CD4-positive, alpha-beta memory T cell (primary cell): ENCODE measurements around the gene HEPHL1. TPM values are rescaled to one million over a fixed set of nuclear protein-coding genes. Genes with fewer than 3 reads are reported as not detected.

Source experiments
- CTCF ChIA-PET: fragments of 350-600 bp; sonication (Branson Sonifier 250); formaldehyde crosslinking; loops from one replicate; lab custom pipeline; 2021; ENCODE audit warnings: inconsistent platforms; ENCODE audit not compliant: partially characterized antibody; lab: Charles Lee
- POLR2A ChIA-PET: fragments of 350-600 bp; sonication (Branson Sonifier 250); formaldehyde crosslinking; loops from one replicate; lab custom pipeline; 2021; ENCODE audit not compliant: partially characterized antibody; lab: Charles Lee
- DNase-seq, 5 donors: peaks; one replicate each; pipeline versions ENCODE4 v3.0.0 to v3.0.0-alpha.2; 2020 to 2022; ENCODE audit warnings: mixed read lengths in 1 of 5
- H3K27ac ChIP-seq: one replicate; pipeline ENCODE4 v1.7.0; 2013; ENCODE audit warnings: low read depth, low read length
- H3K27me3 ChIP-seq: 2 replicates; pipeline ENCODE4 v1.7.0; 2013; ENCODE audit warnings: mild to moderate bottlenecking, low read length, moderate library complexity; ENCODE audit not compliant: insufficient read depth
- H3K36me3 ChIP-seq: 2 replicates; pipeline ENCODE4 v1.7.0; 2013; ENCODE audit warnings: mild to moderate bottlenecking, low read length, moderate library complexity; ENCODE audit not compliant: insufficient read depth
- H3K4me1 ChIP-seq: 2 replicates; pipeline ENCODE4 v1.7.0; 2013; ENCODE audit warnings: mild to moderate bottlenecking, low read length, moderate library complexity; ENCODE audit not compliant: insufficient read depth
- H3K4me3 ChIP-seq, 2 donors: one replicate each; pipeline ENCODE4 v1.7.0; 2013; ENCODE audit warnings: low read length in 2 of 2, mild to moderate bottlenecking in 1 of 2
- H3K9me3 ChIP-seq, 2 donors: one replicate each; pipeline ENCODE4 v1.7.0; 2013; ENCODE audit warnings: low read length in 2 of 2, control low read depth in 1 of 2; ENCODE audit not compliant: control insufficient read depth in 1 of 2
- H3K27ac Mint-ChIP-seq, 7 donors: one replicate each; pipeline ENCODE4 v1.8.0; 2020 to 2021; ENCODE audit warnings: mixed read lengths in 7 of 7, mild to moderate bottlenecking in 6 of 7, inconsistent platforms in 3 of 7, moderate library complexity in 3 of 7
- H3K27me3 Mint-ChIP-seq, 2 donors: one replicate each; pipeline ENCODE4 v1.8.0; 2020 to 2021; ENCODE audit warnings: mixed read lengths in 2 of 2
- H3K36me3 Mint-ChIP-seq, 2 donors: one replicate each; pipeline ENCODE4 v1.8.0; 2020 to 2021; ENCODE audit warnings: mixed read lengths in 2 of 2, inconsistent platforms in 1 of 2, mild to moderate bottlenecking in 1 of 2
- H3K4me1 Mint-ChIP-seq, 4 donors: one replicate each; pipeline ENCODE4 v1.8.0; 2020 to 2021; ENCODE audit warnings: mixed read lengths in 4 of 4, mild to moderate bottlenecking in 1 of 4
- H3K4me3 Mint-ChIP-seq, 8 donors: one replicate each; pipeline ENCODE4 v1.8.0; 2020 to 2021; ENCODE audit warnings: mixed read lengths in 8 of 8, mild to moderate bottlenecking in 7 of 8, moderate library complexity in 6 of 8, inconsistent platforms in 3 of 8
- H3K9me3 Mint-ChIP-seq, 8 donors: one replicate each; pipeline ENCODE4 v1.8.0; 2020 to 2021; ENCODE audit warnings: mixed read lengths in 8 of 8, mild to moderate bottlenecking in 5 of 8, inconsistent platforms in 3 of 8, moderate library complexity in 1 of 8
- intact Hi-C: fragments of 100-400 bp; cut with micrococcal nuclease; formaldehyde crosslinking; loops from one replicate; pipeline ENCODE4 v1.15.1; 2023
- polyA plus RNA-seq, 2 donors: library from polyadenylated mRNA; unstranded; fragments of 300-500 nt; fragmentation: Illumina TruSeq; gene quantifications; one replicate each; pipeline ENCODE4 v1.2.3, GENCODE V29; 2021
- total RNA-seq, 2 experiments: library from RNA; stranded (reverse); gene quantifications; one replicate each; pipeline ENCODE4 v1.2.3, GENCODE V29; 2021

HEPHL1 gene
- total and polyA plus RNA-seq, 4 experiments from 2014 or later = not detected

DNA sequence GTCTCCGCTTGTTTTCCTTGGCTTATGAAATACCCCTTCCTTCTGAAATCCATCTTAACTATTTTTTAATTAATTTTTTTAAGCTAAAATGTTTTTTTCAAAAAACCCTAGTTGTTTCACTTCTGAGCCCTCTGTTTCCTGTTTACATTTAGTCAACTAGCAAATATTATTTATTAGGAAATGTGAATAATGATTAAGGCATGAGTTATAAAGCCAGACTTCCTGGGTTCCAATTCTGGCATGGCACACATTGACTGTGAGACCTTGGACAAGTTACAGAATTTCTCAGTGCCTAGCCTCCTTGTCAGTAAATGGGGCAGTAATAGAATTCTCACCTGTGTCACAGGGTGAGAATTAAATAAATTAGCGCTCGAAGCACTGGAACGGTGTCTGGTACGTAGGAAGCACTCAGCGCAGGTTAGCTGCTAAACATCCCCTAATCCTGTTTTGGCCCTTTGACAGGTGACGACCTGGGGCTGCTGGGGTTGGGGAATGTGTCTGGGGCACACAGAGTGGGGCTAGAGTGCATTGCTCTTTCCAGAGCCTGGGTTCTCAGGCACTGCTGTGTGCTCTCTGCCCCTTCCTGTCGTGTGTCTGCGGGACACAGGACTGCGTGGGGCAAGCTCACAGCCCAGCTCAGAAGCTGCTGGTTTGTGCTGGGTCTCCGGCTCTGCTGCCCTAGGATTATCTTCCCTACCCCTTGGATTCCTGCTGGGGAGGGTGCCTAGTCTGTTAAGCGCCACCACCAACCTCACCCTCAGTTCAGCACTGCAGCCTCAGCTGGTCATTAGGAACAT lies 120.6 kb downstream of the HEPHL1 start:
- POLR2A ChIA-PET = interaction anchor here (1.1 kb wide), 1 partner anchor 12 kb away, joined by 5 read pairs; no protein-coding TSS in a partner anchor
- DNase-seq = no peak
- H3K4me3 Mint-ChIP-seq = no peak overlapping the region
- peak overlapping the region in 2 of 7 donors; percentile 3 to 51 for H3K27ac Mint-ChIP-seq
- CTCF ChIA-PET = no interaction called here
- H3K4me3 ChIP-seq = no peak overlapping the region
- H3K36me3 ChIP-seq = no peaks in the 10 kb centered on the region
- H3K4me1 Mint-ChIP-seq = peaks cover 50 to 70% (median 53%) of the 10 kb centered on the region in 4 donors
- peaks cover 0 to 1% of the 10 kb centered on the region in 2 donors for H3K36me3 Mint-ChIP-seq
- peaks cover 13% of the 10 kb centered on the region for H3K4me1 ChIP-seq
- H3K27me3 ChIP-seq = no peaks in the 10 kb centered on the region
- intact Hi-C loops = no loop called here
- no peaks in the 10 kb centered on the region for H3K27me3 Mint-ChIP-seq
- peaks cover 0 to 1% (median 0%) of the 10 kb centered on the region in 8 donors for H3K9me3 Mint-ChIP-seq
- H3K27ac ChIP-seq = no peak overlapping the region
- no peaks in the 10 kb centered on the region for H3K9me3 ChIP-seq

GRCh38 chr11:94142308-94143281 lies 121.4 kb downstream of the HEPHL1 start:
- ChIA-PET CTCF (no interaction called here), POLR2A (interaction anchor here (1.1 kb wide), 1 partner anchor 13 kb away, joined by 5 read pairs; no protein-coding TSS in a partner anchor)
- H3K9me3 Mint-ChIP-seq = no peaks in the 10 kb centered on the region
- H3K27ac Mint-ChIP-seq = peak overlapping the region in 3 of 7 donors; percentile 3 to 51 (median 43)
- Histone ChIP-seq H3K4me3 (no peak overlapping the region), H3K36me3 (no peaks in the 10 kb centered on the region), H3K27me3 (no peaks in the 10 kb centered on the region), H3K27ac (no peak overlapping the region), H3K9me3 (no peaks in the 10 kb centered on the region), H3K4me1 (peaks cover 20% of the 10 kb centered on the region)
- DNase-seq = no peak
- H3K36me3 Mint-ChIP-seq = no peaks in the 10 kb centered on the region
- no peak overlapping the region for H3K4me3 Mint-ChIP-seq
- intact Hi-C loops = no loop called here
- H3K27me3 Mint-ChIP-seq = no peaks in the 10 kb centered on the region
- H3K4me1 Mint-ChIP-seq = peaks cover 54 to 75% (median 57%) of the 10 kb centered on the region in 4 donors

GRCh38 chr11:94144216-94144615 lies 123.1 kb downstream of the HEPHL1 start:
- H3K27me3 Mint-ChIP-seq = no peaks in the 10 kb centered on the region
- POLR2A ChIA-PET = interaction anchor here (1.1 kb wide), 1 partner anchor 16 kb away, joined by 4 read pairs; the partner anchor contains the start of gene PANX1

DNA sequence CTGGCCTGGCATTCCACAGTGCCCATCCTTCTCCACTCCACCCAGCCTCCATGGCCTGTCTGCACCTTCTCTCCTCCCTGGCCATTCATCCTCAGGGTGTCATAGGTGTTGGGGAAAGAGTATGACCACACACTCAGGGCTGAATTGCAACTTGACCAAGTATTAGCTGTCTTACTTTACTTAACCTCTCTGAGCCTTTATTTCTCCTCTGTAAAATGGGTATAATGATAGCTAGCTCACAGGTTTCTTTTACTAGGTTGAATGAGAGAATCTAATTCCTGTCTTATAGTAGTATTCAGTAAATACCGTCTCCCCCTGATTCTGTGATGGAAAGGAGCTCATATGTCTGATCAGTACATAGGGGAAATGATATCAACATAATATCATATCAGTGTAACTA lies 123.5 kb downstream of the HEPHL1 start:
- no peak overlapping the region for H3K4me3 ChIP-seq
- peaks cover 61 to 87% (median 70%) of the 10 kb centered on the region in 4 donors for H3K4me1 Mint-ChIP-seq

More at GRCh38 chr11:94144216-94144615, 123.1 kb downstream of the HEPHL1 start:
- Mint-ChIP-seq H3K4me3 (no peak overlapping the region), H3K4me1 (peaks cover 57 to 85% (median 68%) of the 10 kb centered on the region in 4 donors), H3K27ac (peak overlapping the region in 2 of 7 donors; percentile 33 to 38), H3K36me3 (no peaks in the 10 kb centered on the region), H3K9me3 (no peaks in the 10 kb centered on the region)
- no peak for DNase-seq
- intact Hi-C loops = no loop called here
- CTCF ChIA-PET = no interaction called here
- Histone ChIP-seq H3K4me1 (peaks cover 29% of the 10 kb centered on the region), H3K27ac (no peak overlapping the region), H3K36me3 (no peaks in the 10 kb centered on the region), H3K9me3 (no peaks in the 10 kb centered on the region), H3K27me3 (no peaks in the 10 kb centered on the region), H3K4me3 (no peak overlapping the region)

GRCh38 chr11:94145431-94145830 lies 124.3 kb downstream of the HEPHL1 start:
- no peaks in the 10 kb centered on the region for H3K27me3 Mint-ChIP-seq
- Histone ChIP-seq H3K36me3 (no peaks in the 10 kb centered on the region), H3K27ac (no peak overlapping the region), H3K27me3 (no peaks in the 10 kb centered on the region), H3K9me3 (no peaks in the 10 kb centered on the region), H3K4me1 (peaks cover 33% of the 10 kb centered on the region), H3K4me3 (no peak overlapping the region)
- POLR2A ChIA-PET = no interaction called here
- no peak for DNase-seq
- intact Hi-C loops = no loop called here
- H3K9me3 Mint-ChIP-seq = no peaks in the 10 kb centered on the region
- H3K27ac Mint-ChIP-seq = peak overlapping the region in 1 of 7 donors; percentile 39
- CTCF ChIA-PET = no interaction called here
- peaks cover 59 to 86% (median 69%) of the 10 kb centered on the region in 4 donors for H3K4me1 Mint-ChIP-seq
- no peak overlapping the region for H3K4me3 Mint-ChIP-seq
- H3K36me3 Mint-ChIP-seq = no peaks in the 10 kb centered on the region

More for the DNA sequence above, 123.5 kb downstream of the HEPHL1 start:
- CTCF ChIA-PET = no interaction called here
- intact Hi-C loops = no loop called here
- H3K27ac ChIP-seq = no peak overlapping the region
- POLR2A ChIA-PET = interaction anchor here (1.1 kb wide), 1 partner anchor 16 kb away, joined by 4 read pairs; the partner anchor contains the start of gene PANX1
- peak overlapping the region in 1 of 7 donors; percentile 38 for H3K27ac Mint-ChIP-seq
- H3K9me3 Mint-ChIP-seq = no peaks in the 10 kb centered on the region
- no peaks in the 10 kb centered on the region for H3K36me3 Mint-ChIP-seq
- H3K27me3 ChIP-seq = no peaks in the 10 kb centered on the region
- no peak for DNase-seq
- H3K4me1 ChIP-seq = peaks cover 33% of the 10 kb centered on the region
- H3K9me3 ChIP-seq = no peaks in the 10 kb centered on the region
- no peaks in the 10 kb centered on the region for H3K36me3 ChIP-seq
- H3K4me3 Mint-ChIP-seq = no peak overlapping the region
- no peaks in the 10 kb centered on the region for H3K27me3 Mint-ChIP-seq

- Mint-ChIP-seq H3K4me1 (peaks cover 58 to 88% (median 70%) of the 10 kb centered on the region in 4 donors), H3K27ac (no peak overlapping the region), H3K9me3 (peaks cover 0 to 2% (median 0%) of the 10 kb centered on the region in 8 donors), H3K4me3 (no peak overlapping the region), H3K27me3 (no peaks in the 10 kb centered on the region), H3K36me3 (no peaks in the 10 kb centered on the region)
- no peak overlapping the region for H3K27ac ChIP-seq
- H3K27me3 ChIP-seq = no peaks in the 10 kb centered on the region
- no peak overlapping the region for H3K4me3 ChIP-seq
- H3K9me3 ChIP-seq = no peaks in the 10 kb centered on the region
- CTCF ChIA-PET = no interaction called here
- DNase-seq = no peak
- POLR2A ChIA-PET = interaction anchor here (0.6 kb wide), 1 partner anchor 9 kb away, joined by 3 read pairs; no protein-coding TSS in a partner anchor
- H3K4me1 ChIP-seq = peaks cover 37% of the 10 kb centered on the region
- H3K36me3 ChIP-seq = no peaks in the 10 kb centered on the region
- intact Hi-C loops = no loop called here
These were observed 124.8 kb downstream of the HEPHL1 start for GRCh38 chr11:94145916-94146315.
